GM21528 (cell line): Measurements from ENCODE around the gene TNF.
"Not testable (repeated sequence)": the region's sequence is repeated elsewhere in the genome, so short reads cannot be mapped to it uniquely, and the experiment has no call there.

Source experiments
- ATAC-seq: cut with Tn5 transposase; IDR thresholded peaks from one replicate; pipeline ENCODE4 v1.9.1; 2021; ENCODE audit warnings: mild to moderate bottlenecking, moderate library complexity; ENCODE audit not compliant: unreplicated experiment, low FRiP score

The TNF gene

GRCh38 chr6:31543639-31544038 is 31.7 kb upstream of the TNF start:
- no peak for ATAC-seq

DNA sequence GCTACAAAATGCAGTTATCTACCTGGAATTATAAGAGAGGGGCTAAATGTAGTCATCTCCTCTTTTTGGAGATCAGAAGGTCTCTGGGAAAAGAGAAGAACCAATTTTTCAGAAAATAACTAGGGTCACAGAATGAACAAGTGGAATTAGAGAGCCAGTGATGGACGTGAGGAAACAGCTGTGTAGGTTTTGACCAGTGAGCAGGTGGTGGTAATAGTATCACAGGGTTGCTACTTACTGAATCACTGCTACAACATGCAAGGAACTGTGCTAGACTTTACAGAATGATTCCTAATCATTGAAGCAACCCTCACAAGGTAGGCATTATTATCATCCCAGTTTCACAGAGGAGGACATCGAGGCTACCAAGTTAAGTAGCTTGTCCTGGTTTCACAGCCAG is 30.7 kb upstream of the TNF start:
- ATAC-seq, result no peak

- ATAC-seq, result no peak
These were observed 30.1 kb upstream of the TNF start for GRCh38 chr6:31545291-31545690.

- peak; percentile 47 for ATAC-seq
These were observed 28.9 kb upstream of the TNF start, which contains the start of gene ATP6V1G2 for GRCh38 chr6:31546339-31546957. Gene ATP6V1G2 (minus strand): TSS chr6:31546608. CDS start chr6:31546559, 49 bp downstream.

DNA sequence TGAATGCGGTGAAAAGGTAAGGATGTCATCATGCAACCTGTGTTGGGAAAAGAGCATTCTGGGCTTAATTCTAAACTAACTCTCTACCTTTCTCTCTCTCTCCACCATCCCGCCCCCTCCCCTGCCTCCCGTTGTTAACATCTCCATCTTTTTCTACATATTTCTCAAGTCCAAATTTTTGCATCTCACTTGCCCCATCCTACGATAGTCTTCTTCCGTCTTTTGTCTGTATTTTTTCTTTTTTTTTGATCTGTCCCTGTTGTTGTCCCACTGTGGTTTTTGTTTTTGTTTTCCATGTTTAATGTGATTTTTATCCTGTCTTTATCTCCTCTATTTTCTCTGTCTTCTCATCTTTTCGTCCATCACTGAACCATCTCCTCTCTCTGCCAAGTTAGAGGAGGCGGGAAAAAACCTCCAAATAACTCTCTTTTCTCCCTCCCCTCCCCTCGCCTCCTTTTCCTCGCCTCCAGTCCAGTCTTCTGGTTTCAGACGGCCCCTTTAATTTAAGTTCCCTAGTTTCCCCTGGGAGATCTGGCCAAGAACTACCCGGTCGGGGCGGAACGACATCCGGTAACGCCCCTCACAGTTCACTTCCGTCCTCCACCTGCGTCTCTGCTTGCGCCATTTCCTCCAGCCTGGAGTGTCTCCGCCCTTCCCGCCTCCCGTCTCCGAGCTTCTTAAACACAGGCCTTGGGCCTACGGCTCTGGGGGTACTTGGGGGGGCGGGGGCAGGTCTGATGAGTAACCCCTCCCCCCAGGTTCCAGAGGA is 28.2 kb upstream of the TNF start, which contains the start of gene NFKBIL1:
Gene NFKBIL1 (plus strand): TSS at position 651 of the 769 bp plus-strand sequence. CDS start 87 bp downstream, at position 738.
- peak; percentile 49 for ATAC-seq

- no peak for ATAC-seq
These were observed 27.4 kb upstream of the TNF start for GRCh38 chr6:31547727-31548543.

DNA sequence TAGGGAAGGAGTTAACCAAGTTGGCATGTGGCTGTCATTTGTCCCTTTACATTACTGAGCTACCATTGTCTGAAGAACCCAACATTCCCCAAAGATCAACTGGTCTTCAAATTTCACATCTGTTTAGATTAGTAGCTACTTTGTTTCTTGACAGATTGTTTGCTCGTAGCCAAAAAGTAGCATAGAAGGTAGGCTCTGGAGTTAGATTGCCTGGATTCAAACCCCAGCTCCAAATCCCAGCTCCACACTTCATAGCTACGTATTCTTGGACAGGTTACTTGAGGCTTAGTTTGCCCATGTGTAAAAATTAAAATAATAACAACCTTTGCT is 26.9 kb upstream of the TNF start:
- no peak for ATAC-seq

DNA sequence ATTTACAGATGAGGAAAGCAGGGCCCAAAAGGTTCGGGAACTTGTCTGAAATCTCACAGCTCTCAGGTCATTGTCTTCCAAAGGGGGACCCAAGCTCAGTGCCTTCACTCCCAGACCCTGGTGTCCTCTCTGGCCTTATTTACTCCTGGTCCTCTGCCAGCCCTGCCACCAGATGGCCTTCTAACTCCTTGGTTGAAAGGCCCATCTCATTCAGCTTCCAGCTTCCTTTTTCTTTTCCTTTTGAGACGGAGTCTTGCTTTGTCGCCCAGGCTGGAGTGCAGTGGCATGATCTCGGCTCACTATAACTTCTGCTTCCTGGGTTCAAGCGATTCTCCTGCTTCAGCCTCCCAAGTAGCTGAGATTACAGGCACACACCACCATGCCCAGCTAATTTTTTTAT is 24.0 kb upstream of the TNF start:
- not testable (repeated sequence) for ATAC-seq

DNA sequence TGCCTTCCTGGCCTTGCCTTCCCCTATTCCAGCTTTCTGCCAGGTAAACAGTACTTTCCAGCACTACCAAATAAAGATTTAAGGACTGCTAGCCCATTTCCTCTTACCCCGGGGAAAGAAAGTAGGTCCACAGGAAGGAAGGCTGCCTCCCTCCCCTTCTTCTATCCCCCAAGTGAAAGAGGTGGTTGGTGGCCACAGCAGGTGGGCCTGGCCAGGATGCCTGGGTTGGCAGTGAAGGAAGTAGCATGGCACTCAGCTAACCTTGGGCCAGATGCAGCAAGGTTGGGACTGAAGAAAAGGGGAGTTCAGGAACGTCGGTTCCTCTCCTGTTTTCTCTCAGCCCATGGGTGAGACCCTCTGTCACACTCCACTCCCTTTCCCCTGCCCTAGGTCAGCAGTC is 19.1 kb upstream of the TNF start:
- no peak for ATAC-seq

DNA sequence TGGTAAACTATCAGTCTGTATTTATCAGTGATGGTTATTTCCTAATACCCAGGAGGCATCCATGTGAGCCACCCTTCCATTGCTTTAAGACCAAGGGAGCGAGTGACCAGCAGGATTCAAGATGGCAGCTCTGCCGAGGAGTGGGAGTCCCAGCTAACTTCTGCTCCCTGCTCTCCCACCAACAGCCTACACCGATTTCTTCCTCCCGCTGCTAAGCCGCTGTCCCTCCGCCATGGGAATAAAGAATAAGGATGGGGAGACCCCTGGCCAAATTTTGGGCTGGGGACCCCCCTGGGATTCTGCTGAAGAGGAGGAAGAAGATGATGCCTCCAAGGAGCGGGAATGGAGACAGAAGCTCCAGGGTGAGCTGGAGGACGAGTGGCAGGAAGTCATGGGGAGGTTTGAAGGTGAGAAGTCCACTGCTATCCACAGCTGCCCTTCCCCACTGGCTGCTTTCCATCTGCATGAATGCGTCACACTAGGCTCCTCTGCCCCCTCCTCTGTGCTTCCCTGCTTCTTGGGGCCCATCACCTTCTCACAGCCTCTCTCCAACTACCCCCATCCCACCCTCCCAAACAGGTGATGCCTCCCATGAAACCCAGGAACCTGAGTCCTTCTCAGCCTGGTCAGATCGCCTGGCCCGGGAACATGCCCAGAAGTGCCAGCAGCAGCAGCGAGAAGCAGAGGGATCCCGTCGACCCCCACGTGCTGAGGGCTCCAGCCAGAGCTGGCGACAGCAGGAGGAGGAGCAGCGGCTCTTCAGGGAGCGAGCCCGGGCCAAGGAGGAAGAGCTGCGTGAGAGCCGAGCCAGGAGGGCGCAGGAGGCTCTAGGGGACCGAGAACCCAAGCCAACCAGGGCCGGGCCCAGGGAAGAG is 17.7 kb upstream of the TNF start:
- no peak for ATAC-seq

DNA sequence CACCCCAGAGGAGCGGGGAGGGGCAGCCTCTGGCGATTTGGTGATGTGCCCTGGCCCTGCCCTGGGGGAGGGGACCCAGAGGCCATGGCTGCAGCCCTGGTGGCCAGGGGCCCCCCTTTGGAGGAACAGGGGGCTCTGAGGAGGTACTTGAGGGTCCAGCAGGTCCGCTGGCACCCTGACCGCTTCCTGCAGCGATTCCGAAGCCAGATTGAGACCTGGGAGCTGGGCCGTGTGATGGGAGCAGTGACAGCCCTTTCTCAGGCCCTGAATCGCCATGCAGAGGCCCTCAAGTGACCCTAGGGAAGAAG is 17.1 kb upstream of the TNF start:
- ATAC-seq, result no peak

- ATAC-seq, result no peak
These were observed 16.5 kb upstream of the TNF start for GRCh38 chr6:31558631-31559500.

GRCh38 chr6:31559606-31559957 is 15.8 kb upstream of the TNF start:
- no peak for ATAC-seq

DNA sequence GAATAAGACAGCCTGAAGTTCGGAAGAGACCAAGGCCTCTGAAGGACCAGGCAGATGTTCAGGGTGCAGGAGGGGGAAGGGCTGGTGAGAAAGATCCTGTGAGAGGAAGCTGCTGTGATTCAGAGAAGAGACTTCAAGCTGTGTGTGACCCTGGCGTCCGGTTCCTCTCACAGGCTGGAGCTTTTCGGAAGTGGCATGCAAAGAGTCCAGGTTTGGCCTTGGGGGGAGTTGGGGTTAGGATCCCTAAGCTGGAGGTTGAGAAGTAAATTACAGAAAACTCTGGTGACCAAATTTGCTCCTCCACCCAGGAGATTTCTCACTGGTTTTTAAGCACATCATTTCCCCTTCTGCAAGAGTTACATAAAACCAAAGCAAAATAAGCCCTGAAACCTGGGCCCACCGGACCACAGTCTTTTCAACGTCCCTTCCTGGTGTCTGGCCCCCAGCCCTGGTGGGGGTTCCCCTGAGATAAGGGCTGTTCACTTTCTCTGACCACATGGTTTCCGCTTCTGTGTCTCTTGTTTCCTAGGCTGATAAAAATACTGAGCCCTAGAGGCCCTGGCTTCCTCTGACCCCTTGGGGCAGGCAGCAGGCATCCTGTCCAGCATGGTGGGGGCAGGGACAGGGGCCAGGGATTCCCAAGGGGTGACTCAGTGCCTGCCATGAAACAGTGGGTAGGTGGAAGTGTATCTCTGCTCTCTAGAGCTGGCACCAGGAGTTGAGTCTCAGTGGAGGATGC is 15.2 kb upstream of the TNF start:
- peak; percentile 64 for ATAC-seq

GRCh38 chr6:31560697-31561058 is 14.7 kb upstream of the TNF start:
- ATAC-seq, result no peak

DNA sequence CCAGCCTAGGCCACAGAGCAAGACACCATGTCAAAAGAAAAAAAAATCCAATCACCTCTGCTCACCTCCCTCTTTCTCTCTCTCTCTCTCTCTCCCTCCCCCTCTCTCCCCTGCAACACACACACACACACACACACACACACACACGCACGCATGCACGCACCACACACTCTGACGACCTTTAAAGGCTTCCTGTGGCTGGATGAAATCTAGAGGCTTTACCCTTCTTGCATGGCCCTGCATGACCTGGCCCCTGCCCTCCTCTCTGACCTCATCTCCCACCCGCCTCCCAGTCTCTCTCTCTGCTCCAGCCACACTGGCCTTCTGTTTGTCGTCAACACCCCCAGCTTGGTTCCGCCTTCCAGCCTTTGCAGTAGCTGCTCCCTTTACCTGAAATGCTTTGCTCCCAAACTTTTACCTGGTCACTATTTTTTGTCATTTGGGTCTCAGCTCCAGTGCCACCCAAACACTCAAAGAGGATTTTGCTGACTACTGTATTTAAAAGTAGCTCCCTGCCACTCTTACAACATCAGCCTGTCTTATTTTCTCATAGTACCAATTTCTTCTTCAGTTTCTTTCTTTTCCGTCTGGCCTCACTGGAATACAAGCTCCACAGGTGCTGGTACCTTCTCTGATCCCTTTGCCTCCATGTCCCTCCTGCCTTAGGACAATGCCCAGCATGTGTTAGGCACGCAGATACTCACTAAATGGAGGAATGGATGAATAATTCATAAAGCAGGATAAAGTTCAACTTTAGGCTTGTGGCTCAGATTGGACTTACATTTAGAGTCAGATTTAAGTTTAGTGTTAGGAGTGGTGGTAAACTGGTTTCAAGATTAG is 7.6 kb upstream of the TNF start:
- ATAC-seq, result no peak

DNA sequence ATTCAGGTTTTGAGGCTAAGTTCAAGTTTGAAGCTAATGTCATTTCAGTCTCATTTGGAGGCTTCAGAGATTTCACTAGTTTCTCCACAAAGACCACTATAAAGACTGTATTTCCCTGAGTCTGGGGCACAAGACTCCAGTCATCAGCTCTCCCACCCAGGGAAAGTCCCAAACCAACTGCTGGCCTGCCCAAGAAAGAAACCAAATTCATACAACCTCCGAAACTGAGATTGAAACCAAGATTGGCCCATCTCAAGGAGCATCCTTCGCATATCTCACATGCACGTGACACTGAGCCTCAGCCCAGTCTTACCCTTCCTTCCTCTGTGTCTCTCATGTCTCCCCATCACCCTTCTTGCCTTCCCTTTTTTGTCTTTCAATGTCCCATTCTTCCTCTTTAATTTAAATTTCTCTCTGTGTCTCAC is 6.8 kb upstream of the TNF start:
- ATAC-seq, result peak; percentile 51

DNA sequence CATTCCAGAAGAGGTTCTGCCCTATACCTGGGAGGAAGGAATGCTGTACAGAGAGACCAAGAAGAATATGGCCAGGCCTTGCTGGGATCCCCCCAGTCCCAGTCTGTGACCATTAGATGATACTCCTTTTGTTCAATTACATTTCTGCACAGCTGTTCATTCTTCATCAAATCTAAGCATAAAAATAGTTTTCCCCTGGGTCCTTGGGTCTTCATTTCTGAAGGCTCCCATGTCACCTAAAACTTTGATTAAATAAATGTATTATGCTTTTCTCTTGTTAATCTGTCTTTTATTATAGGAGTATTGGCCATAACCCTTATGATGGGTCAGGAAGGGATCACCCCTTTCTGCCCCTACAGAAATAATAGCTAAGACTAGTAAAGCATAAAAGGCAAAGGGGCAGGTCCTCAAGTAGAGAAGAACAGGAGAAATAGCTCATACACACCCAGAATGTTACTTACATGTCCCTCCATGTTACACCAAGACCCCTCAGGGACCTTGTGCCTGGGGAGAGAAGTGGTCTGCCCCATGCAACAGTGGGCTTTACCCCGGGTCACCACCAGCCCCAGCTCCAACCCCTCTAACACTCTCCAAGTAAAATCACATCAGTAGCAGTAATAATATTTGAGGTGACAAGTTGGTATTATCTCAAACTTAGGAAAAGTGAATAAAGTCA is 5.4 kb upstream of the TNF start:
- no peak for ATAC-seq
